ENCODE measurements around the gene ERF.
A peak's percentile ranks its signal among the peaks of the same experiment; 100 is the strongest.

The ERF gene

GRCh38 chr19:42254850-42255765 lies at the start of gene ERF:
Gene ERF (minus strand): TSS chr19:42255128. CDS start chr19:42254999, 129 bp downstream.
- DNase-seq, result peak; percentile 77

DNA sequence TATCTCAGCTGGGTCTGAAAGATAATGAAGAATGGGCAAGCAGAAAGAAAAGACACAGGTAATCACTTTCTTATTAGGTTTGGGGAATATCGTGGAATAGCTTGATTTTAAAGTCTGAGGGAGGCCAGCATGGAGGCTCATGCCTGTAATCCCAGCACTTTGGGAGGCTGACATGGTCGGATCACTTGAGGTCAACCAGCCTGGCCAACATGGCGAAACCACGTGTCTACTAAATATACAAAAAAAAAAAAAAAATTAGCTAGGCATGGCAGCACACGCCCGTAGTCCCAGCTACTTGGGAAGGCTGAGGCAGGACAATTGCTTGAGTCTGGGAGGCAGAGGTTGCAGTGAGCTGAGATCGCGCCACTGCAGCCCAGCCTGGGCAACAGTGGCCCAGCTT lies 48.9 kb upstream of the ERF start:
- no peak for DNase-seq

DNA sequence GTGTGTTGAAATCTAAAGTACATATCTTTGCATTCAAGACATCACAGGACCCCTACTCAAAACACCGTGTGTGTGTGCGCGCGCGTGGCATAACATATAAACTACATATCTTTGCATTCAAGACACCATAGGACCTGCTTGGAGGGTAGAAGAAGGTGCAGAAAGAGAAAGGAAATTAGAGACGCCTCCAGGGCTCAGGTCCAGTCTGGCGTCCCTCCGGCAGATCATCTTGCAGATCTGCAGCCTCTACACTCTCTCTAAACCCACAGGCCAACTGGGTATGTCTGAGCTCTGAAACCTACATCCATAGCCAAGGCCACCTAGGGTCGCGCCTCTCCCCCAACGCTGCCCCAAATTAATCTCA lies 48.2 kb upstream of the ERF start:
- DNase-seq, result no peak

- no peak for DNase-seq
Measured at GRCh38 chr19:42301646-42302203, 46.8 kb upstream of the ERF start, which contains the start of gene PRR19. Gene PRR19 (plus strand): TSS chr19:42302132. CDS start chr19:42309585, 7,453 bp downstream.

GRCh38 chr19:42297039-42297438 lies 42.1 kb upstream of the ERF start:
- DNase-seq, result no peak

GRCh38 chr19:42295831-42296525 lies 41.0 kb upstream of the ERF start:
- peak; percentile 31 for DNase-seq

DNA sequence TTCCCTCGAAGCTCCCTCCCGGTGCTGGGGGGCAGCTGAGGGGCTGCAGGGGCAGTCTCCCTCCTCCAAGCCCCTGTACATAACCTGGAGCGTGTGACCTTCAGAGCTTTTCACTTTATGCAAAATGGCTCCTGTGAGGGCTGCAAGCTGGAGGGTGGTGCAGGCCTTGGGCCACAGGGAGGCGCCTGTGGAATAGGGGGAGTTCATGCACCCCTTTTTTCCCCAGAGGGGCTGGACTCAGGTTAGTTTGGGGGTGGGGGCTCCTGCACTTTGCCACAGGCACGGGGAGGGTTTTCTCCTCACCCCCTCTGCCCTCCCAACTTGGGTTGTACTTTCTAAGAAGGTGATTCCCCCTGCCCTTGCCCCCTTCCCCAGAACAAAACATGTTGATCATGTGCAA lies 40.4 kb upstream of the ERF start:
- no peak for DNase-seq

DNA sequence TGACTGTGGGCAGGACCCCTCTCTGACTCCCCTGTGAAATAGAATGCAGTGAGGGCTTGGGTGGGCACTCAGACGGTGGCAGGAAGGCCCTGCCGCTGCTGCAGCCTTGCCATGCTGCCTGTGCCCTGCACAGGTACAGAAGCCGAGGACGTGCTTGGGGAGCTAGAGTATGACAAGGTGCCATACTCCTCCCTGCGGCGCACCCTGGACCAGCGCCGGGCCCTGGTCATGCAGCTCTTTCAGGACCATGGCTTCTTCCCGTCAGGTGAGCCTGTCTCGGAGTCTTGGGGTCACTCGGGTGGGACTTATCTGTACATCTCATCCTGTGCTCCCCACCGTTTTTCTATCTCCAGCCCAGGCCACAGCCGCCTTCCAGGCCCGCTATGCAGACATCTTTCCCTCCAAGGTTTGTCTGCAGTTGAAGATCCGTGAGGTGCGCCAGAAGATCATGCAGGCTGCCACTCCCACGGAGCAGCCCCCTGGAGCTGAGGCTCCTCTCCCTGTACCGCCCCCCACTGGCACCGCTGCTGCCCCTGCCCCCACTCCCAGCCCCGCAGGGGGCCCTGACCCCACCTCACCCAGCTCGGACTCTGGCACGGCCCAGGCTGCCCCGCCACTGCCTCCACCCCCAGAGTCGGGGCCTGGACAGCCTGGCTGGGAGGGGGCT lies 39.7 kb upstream of the ERF start:
- DNase-seq, result no peak

DNA sequence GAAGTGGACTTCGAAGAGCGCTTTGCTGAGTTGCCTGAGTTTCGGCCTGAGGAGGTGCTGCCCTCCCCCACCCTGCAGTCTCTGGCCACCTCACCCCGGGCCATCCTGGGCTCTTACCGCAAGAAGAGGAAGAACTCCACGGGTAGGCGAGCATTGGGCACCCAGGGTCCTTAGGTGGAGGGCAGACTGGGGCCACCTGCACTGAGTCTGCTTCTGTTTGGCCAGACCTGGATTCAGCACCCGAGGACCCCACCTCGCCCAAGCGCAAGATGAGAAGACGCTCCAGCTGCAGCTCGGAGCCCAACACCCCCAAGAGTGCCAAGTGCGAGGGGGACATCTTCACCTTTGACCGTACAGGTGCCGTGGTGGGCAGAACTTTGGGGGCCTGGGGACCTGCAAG lies 39.0 kb upstream of the ERF start:
- no peak for DNase-seq

DNA sequence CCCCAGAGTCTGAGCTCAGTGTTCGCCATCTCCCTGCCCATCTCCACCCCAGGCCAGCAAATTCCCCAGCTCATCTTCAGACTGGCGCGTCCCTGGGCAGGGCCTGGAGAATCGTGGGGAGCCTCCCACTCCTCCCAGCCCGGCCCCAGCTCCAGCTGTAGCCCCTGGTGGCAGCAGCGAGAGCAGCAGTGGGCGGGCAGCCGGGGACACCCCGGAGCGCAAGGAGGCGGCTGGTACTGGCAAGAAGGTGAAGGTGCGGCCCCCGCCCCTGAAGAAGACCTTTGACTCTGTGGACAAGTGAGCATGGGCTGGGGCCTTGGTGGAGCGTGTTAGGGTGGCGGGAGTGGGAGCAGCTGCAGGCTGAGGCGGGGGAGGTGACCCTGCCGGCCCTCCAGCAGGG lies 38.6 kb upstream of the ERF start:
- DNase-seq, result no peak

GRCh38 chr19:42292963-42293362 lies 38.0 kb upstream of the ERF start:
- no peak for DNase-seq

- DNase-seq, result no peak
Measured at GRCh38 chr19:42292042-42292960, 37.4 kb upstream of the ERF start.

DNA sequence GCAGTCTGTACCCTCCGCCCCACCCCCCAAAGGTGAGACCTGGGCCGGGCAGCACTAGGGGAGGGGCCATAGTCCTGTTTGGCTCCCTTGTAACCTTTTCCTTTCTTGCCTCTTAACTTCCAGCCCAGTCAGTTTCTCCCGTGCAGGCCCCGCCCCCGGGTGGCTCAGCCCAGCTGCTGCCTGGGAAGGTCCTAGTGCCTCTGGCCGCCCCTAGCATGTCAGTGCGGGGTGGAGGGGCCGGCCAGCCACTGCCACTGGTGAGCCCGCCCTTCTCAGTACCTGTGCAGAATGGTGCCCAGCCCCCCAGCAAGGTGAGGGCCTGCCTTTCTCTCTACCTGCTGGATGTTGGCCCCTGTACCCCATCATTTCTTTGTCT lies 36.5 kb upstream of the ERF start:
- no peak for DNase-seq

DNA sequence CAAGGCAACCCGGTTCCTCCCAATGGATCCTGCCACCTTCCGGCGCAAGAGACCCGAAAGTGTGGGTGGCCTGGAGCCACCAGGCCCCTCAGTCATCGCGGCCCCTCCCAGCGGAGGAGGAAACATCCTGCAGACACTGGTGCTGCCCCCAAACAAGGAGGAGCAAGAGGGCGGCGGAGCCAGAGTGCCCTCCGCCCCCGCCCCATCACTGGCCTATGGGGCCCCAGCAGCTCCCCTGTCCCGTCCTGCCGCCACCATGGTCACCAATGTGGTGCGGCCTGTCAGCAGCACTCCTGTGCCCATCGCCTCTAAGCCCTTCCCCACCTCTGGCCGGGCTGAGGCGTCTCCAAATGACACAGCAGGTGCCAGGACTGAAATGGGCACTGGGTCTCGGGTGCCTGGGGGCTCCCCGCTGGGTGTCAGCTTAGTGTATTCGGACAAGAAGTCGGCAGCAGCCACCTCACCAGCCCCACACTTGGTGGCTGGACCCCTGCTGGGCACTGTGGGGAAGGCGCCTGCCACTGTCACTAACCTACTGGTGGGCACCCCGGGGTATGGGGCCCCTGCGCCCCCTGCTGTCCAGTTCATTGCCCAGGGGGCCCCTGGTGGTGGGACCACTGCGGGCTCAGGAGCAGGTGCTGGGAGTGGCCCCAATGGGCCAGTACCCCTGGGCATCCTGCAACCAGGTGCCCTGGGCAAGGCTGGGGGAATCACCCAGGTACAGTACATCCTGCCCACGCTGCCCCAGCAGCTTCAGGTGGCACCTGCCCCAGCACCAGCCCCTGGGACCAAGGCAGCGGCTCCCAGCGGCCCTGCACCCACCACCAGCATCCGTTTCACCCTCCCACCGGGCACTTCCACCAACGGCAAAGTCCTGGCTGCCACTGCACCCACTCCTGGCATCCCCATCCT lies 35.9 kb upstream of the ERF start:
- no peak for DNase-seq

- no peak for DNase-seq
Measured at GRCh38 chr19:42290136-42290522, 35.2 kb upstream of the ERF start.

GRCh38 chr19:42289556-42290041 lies 34.7 kb upstream of the ERF start:
- DNase-seq, result no peak

DNA sequence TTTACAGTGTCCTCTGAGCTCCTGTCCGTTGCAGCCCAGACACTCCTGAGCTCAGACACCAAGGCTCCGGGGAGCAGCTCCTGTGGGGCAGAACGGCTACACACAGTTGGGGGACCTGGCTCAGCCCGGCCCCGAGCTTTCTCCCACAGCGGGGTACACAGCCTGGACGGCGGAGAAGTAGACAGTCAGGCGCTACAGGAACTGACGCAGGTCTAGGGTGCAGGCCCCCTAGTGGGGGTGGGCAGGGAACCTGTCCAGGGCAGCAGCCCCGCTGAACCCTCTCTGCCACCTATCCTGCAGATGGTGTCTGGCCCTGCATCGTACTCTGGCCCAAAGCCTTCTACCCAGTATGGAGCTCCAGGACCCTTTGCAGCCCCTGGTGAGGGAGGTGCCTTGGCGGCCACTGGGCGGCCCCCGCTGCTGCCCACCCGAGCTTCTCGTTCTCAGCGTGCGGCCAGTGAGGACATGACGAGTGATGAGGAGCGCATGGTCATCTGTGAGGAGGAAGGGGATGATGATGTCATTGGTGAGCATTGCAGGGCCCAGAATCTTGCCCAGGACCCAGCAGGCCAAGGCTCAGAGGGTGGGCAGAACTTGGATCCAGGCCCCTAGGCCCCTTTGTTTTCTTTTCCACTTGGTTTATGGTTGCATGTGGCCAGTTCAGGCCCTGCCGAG lies 34.1 kb upstream of the ERF start:
- DNase-seq, result no peak

GRCh38 chr19:42288387-42288786 lies 33.5 kb upstream of the ERF start:
- DNase-seq, result no peak

DNA sequence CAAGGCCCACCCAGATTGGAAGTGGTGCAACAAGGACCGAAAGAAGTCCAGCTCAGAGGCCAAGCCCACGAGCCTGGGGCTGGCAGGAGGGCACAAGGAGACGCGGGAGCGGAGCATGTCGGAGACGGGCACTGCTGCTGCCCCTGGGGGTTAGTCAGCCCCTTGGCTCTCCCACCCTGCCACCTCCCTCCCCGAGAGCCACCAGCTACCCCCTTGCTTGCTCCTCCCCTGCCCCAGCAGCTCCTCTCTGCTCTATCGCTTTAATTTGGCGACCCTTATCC lies 32.8 kb upstream of the ERF start:
- DNase-seq, result no peak

DNA sequence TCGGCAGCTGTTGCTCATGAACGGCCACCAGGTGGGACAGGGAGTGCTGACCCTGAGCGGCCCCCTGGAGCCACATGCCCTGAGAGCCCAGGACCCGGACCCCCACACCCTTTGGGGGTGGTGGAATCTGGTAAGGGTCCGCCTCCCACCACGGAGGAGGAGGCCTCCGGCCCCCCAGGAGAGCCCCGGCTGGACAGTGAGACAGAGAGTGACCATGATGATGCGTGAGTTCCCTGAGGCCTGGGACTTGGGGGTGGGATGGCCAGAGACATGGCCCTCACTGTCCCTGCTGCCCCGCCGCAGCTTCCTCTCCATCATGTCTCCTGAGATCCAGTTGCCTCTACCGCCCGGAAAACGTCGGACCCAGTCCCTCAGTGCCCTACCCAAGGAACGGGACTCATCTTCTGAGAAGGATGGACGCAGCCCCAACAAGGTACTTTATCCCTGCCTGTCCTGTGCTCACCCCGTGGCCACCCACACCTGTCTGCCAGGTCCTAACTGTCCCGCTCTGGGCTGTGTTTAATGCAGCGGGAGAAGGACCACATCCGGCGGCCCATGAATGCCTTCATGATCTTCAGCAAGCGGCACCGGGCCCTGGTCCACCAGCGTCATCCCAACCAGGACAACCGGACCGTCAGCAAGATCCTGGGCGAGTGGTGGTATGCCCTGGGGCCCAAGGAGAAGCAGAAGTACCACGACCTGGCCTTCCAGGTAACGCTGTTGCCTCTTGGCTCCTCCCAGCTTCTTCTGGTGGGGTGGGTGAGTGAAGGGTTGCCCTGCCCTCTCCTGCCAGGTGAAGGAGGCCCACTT lies 32.3 kb upstream of the ERF start:
- no peak for DNase-seq
